ENCODE results near the gene PDXK.
A peak's percentile ranks its signal among the peaks of the same experiment; 100 is the strongest.

GRCh38 chr21:43731476-43731875 is 12.5 kb downstream of the PDXK start:
- no peak for TF ChIP-seq CTCF (IDR thresholded peaks at IDR 0.05)
- peak; percentile 44 for TF ChIP-seq POLR2A (IDR thresholded peaks at IDR 0.05)
